Measurements from ENCODE around the gene ATXN7L1. TPM values are rescaled to one million over a fixed set of nuclear protein-coding genes. Genes with fewer than 3 reads are reported as not detected.

Gene ATXN7L1
- total and polyA plus RNA-seq, 2 of the 8 experiments (the other 6 are each of a cell fraction or from before 2014, with no cell fraction given): 14.3 to 34.0 TPM

DNA sequence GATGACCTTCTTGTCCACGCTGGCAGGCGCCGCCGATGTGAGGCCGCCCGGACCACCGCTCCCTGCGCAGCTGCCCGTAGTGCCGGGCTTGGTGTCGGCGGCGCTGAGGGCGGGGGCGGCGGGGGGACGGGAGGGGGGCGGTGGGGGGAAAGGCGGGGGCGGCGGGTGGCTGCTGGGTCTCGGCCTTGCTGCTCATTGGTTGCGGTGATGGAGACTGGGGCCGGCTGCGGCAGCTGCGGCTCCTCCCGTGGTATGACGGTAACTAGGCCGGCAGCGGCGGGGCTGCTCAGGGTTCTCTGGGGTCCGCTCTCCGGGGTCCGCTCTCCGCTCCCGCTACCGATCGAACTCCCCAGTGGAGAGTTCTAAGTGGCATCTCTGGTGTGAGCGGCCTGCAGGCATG lies 293.3 kb downstream of the ATXN7L1 start:
- Histone ChIP-seq H3K14ac (ENCODE audit: insufficient read length) (no peak overlapping the region), H2BK15ac (ENCODE audit: low read length) (no peak overlapping the region), H3K56ac (replicated peaks; ENCODE audit: insufficient read length, low read depth, low read length) (no peak overlapping the region), H3K23ac (ENCODE audit: insufficient read length) (no peak overlapping the region), H4K8ac (ENCODE audit: extremely low read depth, insufficient read depth, low read length) (no peak overlapping the region), H3K27me3 (replicated peaks in 1 of 4; ENCODE audit: control insufficient read depth in 3 of 4, extremely low read depth in 1 of 4, insufficient read depth in 3 of 4, low read length in 3 of 4) (no peaks in the 10 kb centered on the region), H3K23me2 (ENCODE audit: low read depth, low read length) (peaks cover 3% of the 10 kb centered on the region; the same call in 1 of the 2 replicates), H4K91ac (replicated peaks; ENCODE audit: insufficient read length, low read length) (no peak overlapping the region), H2BK120ac (replicated peaks; ENCODE audit: low read depth, low read length) (no peak overlapping the region), H3K18ac (ENCODE audit: extremely low read depth, low read length) (no peak overlapping the region), H2BK12ac (ENCODE audit: low read depth, low read length) (no peak overlapping the region), H4K20me1 (replicated peaks in 1 of 2; ENCODE audit: control insufficient read depth in 1 of 2, insufficient read depth in 2 of 2, low read length in 2 of 2) (no peaks in the 10 kb centered on the region), H3K4ac (replicated peaks; ENCODE audit: insufficient read length, low read depth, low read length) (no peak overlapping the region), H3K36me3 (ENCODE audit: control insufficient read depth in 2 of 4, insufficient read depth in 4 of 4, low read length in 3 of 4) (no peaks in the 10 kb centered on the region), H3K4me1 (replicated peaks in 1 of 4; ENCODE audit: control insufficient read depth in 3 of 4, insufficient read depth in 4 of 4, low read length in 3 of 4) (peaks cover 0 to 5% (median 1%) of the 10 kb centered on the region in 4 experiments; a peak in 3 of 7 replicates), H3K27ac (ENCODE audit: low read depth, low read length) (no peak overlapping the region), H3K79me2 (ENCODE audit: control insufficient read depth in 1 of 2, insufficient read depth in 2 of 2, low read length in 2 of 2) (no peaks in the 10 kb centered on the region), H2AFZ (ENCODE audit: low read length) (no peak overlapping the region), H4K5ac (ENCODE audit: insufficient read length, low read depth, low read length) (no peak overlapping the region), H2BK5ac (ENCODE audit: low read depth, low read length) (no peak overlapping the region), H2AK5ac (ENCODE audit: low read depth, low read length) (no peak overlapping the region), H3K4me3 (ENCODE audit: extremely low read depth in 1 of 4, insufficient read depth in 2 of 4, low read depth in 3 of 4, low read length in 4 of 4) (no peak overlapping the region), H3K9me3 (ENCODE audit: insufficient read depth in 2 of 2, low read depth in 1 of 2, low read length in 1 of 2) (peaks cover 3% of the 10 kb centered on the region in 2 experiments; a peak in 1 of 4 replicates), H3K4me2 (ENCODE audit: insufficient read depth in 1 of 2, low read depth in 2 of 2, low read length in 2 of 2) (no peak overlapping the region), H2BK20ac (ENCODE audit: low read length) (no peak overlapping the region), H3K9ac (replicated peaks in 1 of 4; ENCODE audit: extremely low read depth in 1 of 4, low read depth in 3 of 4, low read length in 3 of 4) (no peak overlapping the region), H3K79me1 (ENCODE audit: low read depth, low read length) (no peaks in the 10 kb centered on the region)
- TF ChIP-seq RNF2 (IDR thresholded peaks at IDR 0.05; ENCODE audit: borderline replicate concordance, low read depth, low read length, missing control alignments, poor library complexity, severe bottlenecking) (no peak), EP300 (IDR thresholded peaks at IDR 0.05; ENCODE audit: borderline replicate concordance in 1 of 2, low read depth in 2 of 2, low read length in 2 of 2) (no peak)
- DNase-seq (ENCODE audit: low read depth in 1 of 2, low spot score in 2 of 2): no peak
- ChIA-PET POLR2A (ENCODE audit: partially characterized antibody) (no interaction called here), CTCF (ENCODE audit: partially characterized antibody) (interaction anchor here (0.6 kb wide), 1 partner anchor 46 kb away, joined by 3 read pairs; no protein-coding TSS in a partner anchor)
- 100% methylated on average over 10 of the region's 39 CpGs; no CpG with 5 or more reads in 1 of the 2 experiments for WGBS, 2 experiments (ENCODE audit: extremely low coverage in 1 of 2, insufficient coverage in 1 of 2, insufficient read length in 1 of 2, insufficient replicate concordance in 2 of 2, low coverage in 1 of 2, low lambda C conversion rate in 2 of 2, missing lambda C conversion rate in 1 of 2)
- FAIRE-seq: no peak

Measured in H1 (cell line).